Immature natural killer cell (primary cell): ENCODE data around the gene FOXL1. TPM values are rescaled to one million over a fixed set of nuclear protein-coding genes. Genes with fewer than 3 reads are reported as not detected.

Experiments
- DNase-seq, 3 donors: peaks; one replicate each; pipeline ENCODE4 v3.0.0; 2022; ENCODE audit warnings: mixed read lengths in 1 of 3
- H3K27ac Mint-ChIP-seq, 6 donors: one replicate each; pipeline ENCODE4 v1.8.0; 2020; ENCODE audit warnings: mixed read lengths in 6 of 6, mild to moderate bottlenecking in 5 of 6, inconsistent platforms in 4 of 6, moderate library complexity in 3 of 6
- H3K27me3 Mint-ChIP-seq, 3 donors: one replicate each; pipeline ENCODE4 v1.8.0; 2020 to 2021; ENCODE audit warnings: low read depth in 3 of 3, mild to moderate bottlenecking in 3 of 3, mixed read lengths in 3 of 3, moderate library complexity in 3 of 3, inconsistent platforms in 1 of 3
- H3K36me3 Mint-ChIP-seq, 3 donors: one replicate each; pipeline ENCODE4 v1.8.0; 2020; ENCODE audit warnings: mixed read lengths in 3 of 3, inconsistent platforms in 2 of 3, mild to moderate bottlenecking in 2 of 3
- H3K4me1 Mint-ChIP-seq, 2 donors: one replicate each; pipeline ENCODE4 v1.8.0; 2020; ENCODE audit warnings: inconsistent platforms in 2 of 2, mild to moderate bottlenecking in 2 of 2, mixed read lengths in 2 of 2, moderate library complexity in 1 of 2
- H3K4me3 Mint-ChIP-seq, 5 donors: one replicate each; pipeline ENCODE4 v1.8.0; 2020; ENCODE audit warnings: mild to moderate bottlenecking in 5 of 5, mixed read lengths in 5 of 5, inconsistent platforms in 3 of 5, moderate library complexity in 3 of 5
- H3K9me3 Mint-ChIP-seq, 6 donors: one replicate each; pipeline ENCODE4 v1.8.0; 2020; ENCODE audit warnings: mild to moderate bottlenecking in 6 of 6, mixed read lengths in 6 of 6, inconsistent platforms in 4 of 6, moderate library complexity in 3 of 6
- polyA plus RNA-seq, 3 donors: library from polyadenylated mRNA; unstranded; fragments of 300-500 nt; fragmentation: Illumina TruSeq; gene quantifications; one replicate each; pipeline ENCODE4 v1.2.3, GENCODE V29; 2021

The FOXL1 gene
- polyA plus RNA-seq, 3 donors from 2014 or later = not detected

- DNase-seq = no peak
- Mint-ChIP-seq H3K4me1 (no peaks in the 10 kb centered on the region), H3K4me3 (no peak overlapping the region), H3K27me3 (peaks cover 3 to 7% (median 3%) of the 10 kb centered on the region in 3 donors), H3K9me3 (no peaks in the 10 kb centered on the region), H3K36me3 (no peaks in the 10 kb centered on the region), H3K27ac (no peak overlapping the region)
Observed at GRCh38 chr16:86620184-86620583, 41.8 kb downstream of the FOXL1 start.

- Mint-ChIP-seq H3K27ac (no peak overlapping the region), H3K4me1 (no peaks in the 10 kb centered on the region), H3K27me3 (peaks cover 0 to 7% (median 3%) of the 10 kb centered on the region in 3 donors), H3K9me3 (no peaks in the 10 kb centered on the region), H3K36me3 (no peaks in the 10 kb centered on the region), H3K4me3 (no peak overlapping the region)
- DNase-seq = no peak
Observed at GRCh38 chr16:86621966-86622365, 43.6 kb downstream of the FOXL1 start.

GRCh38 chr16:86622700-86623615 is 44.6 kb downstream of the FOXL1 start:
- H3K27me3 Mint-ChIP-seq = peaks cover 0 to 7% (median 5%) of the 10 kb centered on the region in 3 donors

GRCh38 chr16:86625029-86625428 is 46.7 kb downstream of the FOXL1 start:
- no peak for DNase-seq
- Mint-ChIP-seq H3K36me3 (no peaks in the 10 kb centered on the region), H3K27me3 (peaks cover 0 to 7% (median 5%) of the 10 kb centered on the region in 3 donors), H3K4me1 (no peaks in the 10 kb centered on the region), H3K27ac (no peak overlapping the region), H3K4me3 (no peak overlapping the region), H3K9me3 (no peaks in the 10 kb centered on the region)

More at GRCh38 chr16:86622700-86623615, 44.6 kb downstream of the FOXL1 start:
- Mint-ChIP-seq H3K4me1 (no peaks in the 10 kb centered on the region), H3K27ac (peak overlapping the region in 1 of 6 donors; percentile 30), H3K9me3 (no peaks in the 10 kb centered on the region), H3K36me3 (no peaks in the 10 kb centered on the region), H3K4me3 (no peak overlapping the region)
- DNase-seq = no peak

GRCh38 chr16:86625821-86626220 is 47.5 kb downstream of the FOXL1 start:
- Mint-ChIP-seq H3K36me3 (no peaks in the 10 kb centered on the region), H3K27me3 (peaks cover 0 to 7% (median 5%) of the 10 kb centered on the region in 3 donors), H3K4me3 (no peak overlapping the region), H3K9me3 (no peaks in the 10 kb centered on the region), H3K4me1 (peaks cover 0 to under 1% of the 10 kb centered on the region in 2 donors), H3K27ac (no peak overlapping the region)
- DNase-seq = no peak

GRCh38 chr16:86626284-86626683 is 47.9 kb downstream of the FOXL1 start:
- DNase-seq = no peak
- Mint-ChIP-seq H3K4me1 (peaks cover 0 to 5% of the 10 kb centered on the region in 2 donors), H3K4me3 (no peak overlapping the region), H3K27me3 (peaks cover 0 to 7% (median 7%) of the 10 kb centered on the region in 3 donors), H3K36me3 (no peaks in the 10 kb centered on the region), H3K9me3 (no peaks in the 10 kb centered on the region), H3K27ac (no peak overlapping the region)

GRCh38 chr16:86626966-86627365 is 48.6 kb downstream of the FOXL1 start:
- no peak for DNase-seq
- Mint-ChIP-seq H3K27me3 (peaks cover 0 to 7% (median 7%) of the 10 kb centered on the region in 3 donors), H3K9me3 (no peaks in the 10 kb centered on the region), H3K36me3 (no peaks in the 10 kb centered on the region), H3K4me3 (no peak overlapping the region), H3K4me1 (peaks cover 4 to 5% of the 10 kb centered on the region in 2 donors), H3K27ac (no peak overlapping the region)

- no peak for DNase-seq
- H3K9me3 Mint-ChIP-seq = no peaks in the 10 kb centered on the region
- no peak overlapping the region for H3K4me3 Mint-ChIP-seq
- peaks cover 4 to 5% of the 10 kb centered on the region in 2 donors for H3K4me1 Mint-ChIP-seq
- no peak overlapping the region for H3K27ac Mint-ChIP-seq
- no peaks in the 10 kb centered on the region for H3K36me3 Mint-ChIP-seq
- peaks cover 0 to 5% (median 1%) of the 10 kb centered on the region in 3 donors for H3K27me3 Mint-ChIP-seq
Observed at GRCh38 chr16:86628614-86629013, 50.3 kb downstream of the FOXL1 start.

GRCh38 chr16:86630471-86630870 is 52.1 kb downstream of the FOXL1 start:
- DNase-seq = no peak
- H3K9me3 Mint-ChIP-seq = no peaks in the 10 kb centered on the region

GRCh38 chr16:86631444-86631843 is 53.1 kb downstream of the FOXL1 start:
- Mint-ChIP-seq H3K27me3 (peaks cover 4 to 10% (median 6%) of the 10 kb centered on the region in 3 donors), H3K36me3 (no peaks in the 10 kb centered on the region), H3K4me3 (no peak overlapping the region), H3K4me1 (peaks cover 4 to 5% of the 10 kb centered on the region in 2 donors), H3K9me3 (no peaks in the 10 kb centered on the region), H3K27ac (no peak overlapping the region)
- DNase-seq = no peak

More at GRCh38 chr16:86630471-86630870, 52.1 kb downstream of the FOXL1 start:
- H3K36me3 Mint-ChIP-seq = no peaks in the 10 kb centered on the region
- no peak overlapping the region for H3K27ac Mint-ChIP-seq
- H3K4me3 Mint-ChIP-seq = no peak overlapping the region
- peaks cover 0 to 5% (median 1%) of the 10 kb centered on the region in 3 donors for H3K27me3 Mint-ChIP-seq
- peaks cover 4 to 5% of the 10 kb centered on the region in 2 donors for H3K4me1 Mint-ChIP-seq

Other genes with a start within 250 kb of the FOXL1 start
- not detected for gene FOXF1, start 68.0 kb upstream of the FOXL1 start, polyA plus RNA-seq
- gene MTHFSD, start 23.3 kb upstream of the FOXL1 start, polyA plus RNA-seq = 10 to 100 TPM in 2 of 3 donors, 1 to 10 TPM in 1; 7.9 to 15.5 (median 12.3) TPM
- gene FOXC2, start 11.7 kb upstream of the FOXL1 start, polyA plus RNA-seq = not detected